HL-60 (cell line): ENCODE data around the gene CYP1B1.
"Not testable (repeated sequence)": the region's sequence is repeated elsewhere in the genome, so short reads cannot be mapped to it uniquely, and the experiment has no call there.

Experiments used
- CTCF ChIP-seq: IDR thresholded peaks from one replicate; pipeline ENCODE4 v1.5.1; 2011; ENCODE audit warnings: low read length, control low read depth, inconsistent platforms; ENCODE audit not compliant: insufficient read depth
- GABPA ChIP-seq: IDR thresholded peaks from 2 replicates; pipeline ENCODE4 v1.6.1; 2012; ENCODE audit warnings: low read depth
- POLR2AphosphoS5 ChIP-seq: IDR thresholded peaks from 2 replicates; pipeline ENCODE4 v1.6.1; 2012; ENCODE audit warnings: low read depth

GRCh38 chr2:38084556-38084955 lies 8.6 kb upstream of the CYP1B1 start:
- not testable (repeated sequence) for TF ChIP-seq CTCF, POLR2AphosphoS5, GABPA
